Hematopoietic multipotent progenitor cell treated with erythropoietin and hydrocortisone succinate and interleukin-3 and kit ligand, for 8 days (in vitro differentiated cells): ENCODE measurements around the gene WWOX.

Experiments used
- DNase-seq: peaks from one replicate; pipeline ENCODE4 v3.0.0-alpha.2; 2015

The WWOX gene

GRCh38 chr16:78709137-78709884 lies 609.9 kb downstream of the WWOX start:
- no peak for DNase-seq

GRCh38 chr16:78715106-78715505 lies 615.7 kb downstream of the WWOX start:
- no peak for DNase-seq

- peak; percentile 32 for DNase-seq
These were observed 616.2 kb downstream of the WWOX start for GRCh38 chr16:78715673-78716072.

- no peak for DNase-seq
These were observed 618.7 kb downstream of the WWOX start for GRCh38 chr16:78718141-78718540.

- DNase-seq = no peak
These were observed 621.0 kb downstream of the WWOX start for GRCh38 chr16:78720416-78720815.

- no peak for DNase-seq
These were observed 628.1 kb downstream of the WWOX start for GRCh38 chr16:78727536-78727935.

- no peak for DNase-seq
These were observed 630.2 kb downstream of the WWOX start for GRCh38 chr16:78729687-78730086.

GRCh38 chr16:78731785-78732184 lies 632.3 kb downstream of the WWOX start:
- no peak for DNase-seq

GRCh38 chr16:78732696-78733095 lies 633.2 kb downstream of the WWOX start:
- DNase-seq = no peak

- no peak for DNase-seq
These were observed 635.9 kb downstream of the WWOX start for GRCh38 chr16:78735337-78735736.

- DNase-seq = no peak
These were observed 638.2 kb downstream of the WWOX start for GRCh38 chr16:78737630-78738029.

- DNase-seq = no peak
These were observed 639.1 kb downstream of the WWOX start for GRCh38 chr16:78738557-78738956.

- no peak for DNase-seq
These were observed 640.8 kb downstream of the WWOX start for GRCh38 chr16:78740269-78740668.

GRCh38 chr16:78742501-78743283 lies 643.2 kb downstream of the WWOX start:
- DNase-seq = peak; percentile 85

- DNase-seq = peak; percentile 18
These were observed 644.1 kb downstream of the WWOX start for GRCh38 chr16:78743556-78743955.

GRCh38 chr16:78744099-78744498 lies 644.6 kb downstream of the WWOX start:
- no peak for DNase-seq

GRCh38 chr16:78744796-78745107 lies 645.3 kb downstream of the WWOX start:
- DNase-seq = no peak

GRCh38 chr16:78745108-78746019 lies 645.9 kb downstream of the WWOX start:
- no peak for DNase-seq

GRCh38 chr16:78746718-78747117 lies 647.3 kb downstream of the WWOX start:
- DNase-seq = no peak

- no peak for DNase-seq
These were observed 648.9 kb downstream of the WWOX start for GRCh38 chr16:78748220-78748929.

GRCh38 chr16:78749745-78750268 lies 650.4 kb downstream of the WWOX start:
- DNase-seq = no peak

- no peak for DNase-seq
These were observed 651.2 kb downstream of the WWOX start for GRCh38 chr16:78750611-78751010.

GRCh38 chr16:78751601-78752000 lies 652.1 kb downstream of the WWOX start:
- no peak for DNase-seq
